HepG2 (cell line): ENCODE measurements around the gene ATG7. TPM values are rescaled to one million over a fixed set of nuclear protein-coding genes. Genes with fewer than 3 reads are reported as not detected.

Experiments
- ELF1 ChIP-seq: sonication (generic); formaldehyde crosslinking; IDR thresholded peaks from 2 replicates; pipeline ENCODE4 v1.4.0; 2020; ENCODE audit warnings: missing genetic modification reagents
- KLF12 ChIP-seq: sonication (generic); formaldehyde crosslinking; IDR thresholded peaks from 2 replicates; pipeline ENCODE4 v1.4.0; 2020; ENCODE audit warnings: missing genetic modification reagents, borderline replicate concordance
- MYC ChIP-seq: sonication (generic); formaldehyde crosslinking; IDR thresholded peaks from 2 replicates; pipeline ENCODE4 v1.9.0; 2021; ENCODE audit warnings: missing genetic modification reagents, borderline replicate concordance
- NR2C2 ChIP-seq: sonication (generic); formaldehyde crosslinking; IDR thresholded peaks from 2 replicates; pipeline ENCODE4 v1.4.0; 2020; ENCODE audit warnings: missing genetic modification reagents, mild to moderate bottlenecking, moderate library complexity, borderline replicate concordance
- REPIN1 ChIP-seq: sonication (generic); formaldehyde crosslinking; IDR thresholded peaks from 2 replicates; pipeline ENCODE4 v1.8.0; 2022; ENCODE audit warnings: missing genetic modification reagents, low read depth, mild to moderate bottlenecking, borderline replicate concordance
- SP4 ChIP-seq: sonication (generic); formaldehyde crosslinking; IDR thresholded peaks from 2 replicates; pipeline ENCODE4 v1.8.1; 2023; ENCODE audit warnings: mild to moderate bottlenecking, missing genetic modification reagents
- YY1 ChIP-seq: IDR thresholded peaks from 2 replicates; pipeline ENCODE4 v1.6.1; 2011; ENCODE audit warnings: low read length, low read depth, moderate library complexity, mild to moderate bottlenecking; ENCODE audit not compliant: insufficient read depth, insufficient replicate concordance
- ZNF761 ChIP-seq: sonication (generic); formaldehyde crosslinking; conservative IDR thresholded peaks from 2 replicates; pipeline ENCODE4 v1.4.0; 2020; ENCODE audit warnings: mild to moderate bottlenecking, missing genetic modification reagents
- polyA plus RNA-seq, 8 experiments: library from polyadenylated mRNA; depleted of rRNA in 3 of 8; stranded (reverse) in 7 of 8; unstranded in 1 of 8; fragments of >200 nt; fragmentation: Illumina TruSeq in 4 of 8; extraction: Trizol in 4 of 8; gene quantifications; 2 replicates each; pipeline versions ENCODE4 v1.2.1 to v1.2.3, GENCODE V29; 2011 to 2016; ENCODE audit warnings: low read depth in 4 of 8, missing spikeins in 1 of 8, mixed read lengths in 1 of 8; ENCODE audit not compliant: insufficient read depth in 1 of 8
- total RNA-seq, 5 experiments: library from RNA; depleted of rRNA; stranded (reverse); fragments of >200 nt; fragmentation: Illumina TruSeq; extraction: Trizol; gene quantifications; 2 replicates each; pipeline ENCODE4 v1.2.3, GENCODE V29; 2016; ENCODE audit warnings: low read depth in 1 of 5
- TF ChIP-seq, protein P1 (sequence below): sonication (generic); formaldehyde crosslinking; IDR thresholded peaks from 2 replicates; pipeline ENCODE4 v1.8.1; 2022; ENCODE audit warnings: low read depth, mild to moderate bottlenecking, missing genetic modification reagents
- TF ChIP-seq, protein P2 (sequence below): sonication (generic); formaldehyde crosslinking; IDR thresholded peaks from 2 replicates; pipeline ENCODE4 v1.4.0; 2020; ENCODE audit warnings: missing genetic modification reagents
- TF ChIP-seq, protein P3 (sequence below): sonication (generic); formaldehyde crosslinking; conservative IDR thresholded peaks from 2 replicates; pipeline ENCODE4 v1.8.1; 2023; ENCODE audit warnings: missing genetic modification reagents
- TF ChIP-seq, protein P4 (sequence below): sonication (generic); formaldehyde crosslinking; IDR thresholded peaks from 2 replicates; pipeline ENCODE4 v1.4.0; 2020; ENCODE audit warnings: low read depth, mild to moderate bottlenecking, missing genetic modification reagents
- TF ChIP-seq, protein P5 (sequence below): sonication (generic); formaldehyde crosslinking; IDR thresholded peaks from 2 replicates; pipeline ENCODE4 v1.4.0; 2020; ENCODE audit warnings: missing genetic modification reagents

ATG7 gene
- total and polyA plus RNA-seq, 2 of the 13 experiments (the other 11 are each of a cell fraction or from before 2014, with no cell fraction given), result 7.8 to 22.1 TPM

DNA sequence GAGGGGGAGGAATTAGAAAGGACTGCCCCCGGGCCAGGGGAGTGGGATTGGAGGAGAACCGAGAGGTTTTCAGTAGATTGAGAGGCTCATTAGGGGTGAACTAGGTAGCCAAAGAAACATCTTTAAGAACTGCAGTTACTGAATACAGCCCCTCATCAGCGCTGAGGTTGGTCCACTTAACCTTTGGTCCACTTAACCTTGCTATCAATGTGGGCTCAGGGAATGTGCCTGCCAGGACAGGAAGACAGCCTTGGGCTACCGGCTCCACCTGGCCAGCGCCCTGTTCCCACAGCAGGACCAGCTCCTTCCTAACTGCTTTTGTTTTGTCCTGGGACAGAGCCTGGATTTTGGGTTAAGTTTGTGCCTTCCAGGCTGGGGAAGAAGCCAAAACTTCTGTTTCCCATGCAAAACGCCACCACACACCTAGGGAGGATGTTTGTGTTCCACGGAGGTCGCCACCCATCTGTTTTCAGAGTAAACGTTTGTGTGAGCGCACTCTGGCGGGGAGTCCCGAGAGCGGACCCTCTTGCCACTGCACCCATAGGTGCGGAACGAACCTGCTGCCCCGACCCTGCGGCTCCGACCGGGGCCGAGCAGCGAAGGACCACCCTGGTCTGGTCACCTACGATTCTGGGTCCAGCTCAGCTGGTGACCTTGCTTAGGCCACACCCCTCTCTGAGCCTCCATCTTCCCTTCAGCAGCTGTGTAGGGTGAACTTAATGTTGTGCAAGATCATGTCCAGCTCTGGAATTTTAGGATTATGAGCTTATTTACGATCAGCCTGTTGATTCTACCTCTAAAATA, 264.1 kb downstream of the ATG7 start (continued):
- TF ChIP-seq YY1 (peak; percentile 76), SP4 (CRISPR knock-in tag) (0 out of 2 replicates have a peak, but pooled peaks have one; percentile 35), MYC (CRISPR knock-in tag) (0 out of 2 replicates have a peak, but pooled peaks have one; percentile 40), REPIN1 (peak; percentile 77), ZNF761 (CRISPR knock-in tag) (0 out of 2 replicates have a peak, but pooled peaks have one; percentile 1), NR2C2 (peak; percentile 89), KLF12 (CRISPR knock-in tag) (peak; percentile 56; the same call in 1 of the 2 replicates), ELF1 (CRISPR knock-in tag) (peak; percentile 48; the same call in 1 of the 2 replicates)
- TF ChIP-seq, protein P1, sequence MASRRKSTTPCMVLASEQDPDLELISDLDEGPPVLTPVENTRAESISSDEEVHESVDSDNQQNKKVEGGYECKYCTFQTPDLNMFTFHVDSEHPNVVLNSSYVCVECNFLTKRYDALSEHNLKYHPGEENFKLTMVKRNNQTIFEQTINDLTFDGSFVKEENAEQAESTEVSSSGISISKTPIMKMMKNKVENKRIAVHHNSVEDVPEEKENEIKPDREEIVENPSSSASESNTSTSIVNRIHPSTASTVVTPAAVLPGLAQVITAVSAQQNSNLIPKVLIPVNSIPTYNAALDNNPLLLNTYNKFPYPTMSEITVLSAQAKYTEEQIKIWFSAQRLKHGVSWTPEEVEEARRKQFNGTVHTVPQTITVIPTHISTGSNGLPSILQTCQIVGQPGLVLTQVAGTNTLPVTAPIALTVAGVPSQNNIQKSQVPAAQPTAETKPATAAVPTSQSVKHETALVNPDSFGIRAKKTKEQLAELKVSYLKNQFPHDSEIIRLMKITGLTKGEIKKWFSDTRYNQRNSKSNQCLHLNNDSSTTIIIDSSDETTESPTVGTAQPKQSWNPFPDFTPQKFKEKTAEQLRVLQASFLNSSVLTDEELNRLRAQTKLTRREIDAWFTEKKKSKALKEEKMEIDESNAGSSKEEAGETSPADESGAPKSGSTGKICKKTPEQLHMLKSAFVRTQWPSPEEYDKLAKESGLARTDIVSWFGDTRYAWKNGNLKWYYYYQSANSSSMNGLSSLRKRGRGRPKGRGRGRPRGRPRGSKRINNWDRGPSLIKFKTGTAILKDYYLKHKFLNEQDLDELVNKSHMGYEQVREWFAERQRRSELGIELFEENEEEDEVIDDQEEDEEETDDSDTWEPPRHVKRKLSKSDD, result 0 out of 2 replicates have a peak, but pooled peaks have one; percentile 64
- TF ChIP-seq, protein P2, sequence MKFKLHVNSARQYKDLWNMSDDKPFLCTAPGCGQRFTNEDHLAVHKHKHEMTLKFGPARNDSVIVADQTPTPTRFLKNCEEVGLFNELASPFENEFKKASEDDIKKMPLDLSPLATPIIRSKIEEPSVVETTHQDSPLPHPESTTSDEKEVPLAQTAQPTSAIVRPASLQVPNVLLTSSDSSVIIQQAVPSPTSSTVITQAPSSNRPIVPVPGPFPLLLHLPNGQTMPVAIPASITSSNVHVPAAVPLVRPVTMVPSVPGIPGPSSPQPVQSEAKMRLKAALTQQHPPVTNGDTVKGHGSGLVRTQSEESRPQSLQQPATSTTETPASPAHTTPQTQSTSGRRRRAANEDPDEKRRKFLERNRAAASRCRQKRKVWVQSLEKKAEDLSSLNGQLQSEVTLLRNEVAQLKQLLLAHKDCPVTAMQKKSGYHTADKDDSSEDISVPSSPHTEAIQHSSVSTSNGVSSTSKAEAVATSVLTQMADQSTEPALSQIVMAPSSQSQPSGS (CRISPR knock-in tag), result peak; percentile 30; the same call in 1 of the 2 replicates
- TF ChIP-seq, protein P3, sequence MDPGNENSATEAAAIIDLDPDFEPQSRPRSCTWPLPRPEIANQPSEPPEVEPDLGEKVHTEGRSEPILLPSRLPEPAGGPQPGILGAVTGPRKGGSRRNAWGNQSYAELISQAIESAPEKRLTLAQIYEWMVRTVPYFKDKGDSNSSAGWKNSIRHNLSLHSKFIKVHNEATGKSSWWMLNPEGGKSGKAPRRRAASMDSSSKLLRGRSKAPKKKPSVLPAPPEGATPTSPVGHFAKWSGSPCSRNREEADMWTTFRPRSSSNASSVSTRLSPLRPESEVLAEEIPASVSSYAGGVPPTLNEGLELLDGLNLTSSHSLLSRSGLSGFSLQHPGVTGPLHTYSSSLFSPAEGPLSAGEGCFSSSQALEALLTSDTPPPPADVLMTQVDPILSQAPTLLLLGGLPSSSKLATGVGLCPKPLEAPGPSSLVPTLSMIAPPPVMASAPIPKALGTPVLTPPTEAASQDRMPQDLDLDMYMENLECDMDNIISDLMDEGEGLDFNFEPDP (CRISPR knock-in tag), result 0 out of 2 replicates have a peak, but pooled peaks have one; percentile 40
- TF ChIP-seq, protein P4, sequence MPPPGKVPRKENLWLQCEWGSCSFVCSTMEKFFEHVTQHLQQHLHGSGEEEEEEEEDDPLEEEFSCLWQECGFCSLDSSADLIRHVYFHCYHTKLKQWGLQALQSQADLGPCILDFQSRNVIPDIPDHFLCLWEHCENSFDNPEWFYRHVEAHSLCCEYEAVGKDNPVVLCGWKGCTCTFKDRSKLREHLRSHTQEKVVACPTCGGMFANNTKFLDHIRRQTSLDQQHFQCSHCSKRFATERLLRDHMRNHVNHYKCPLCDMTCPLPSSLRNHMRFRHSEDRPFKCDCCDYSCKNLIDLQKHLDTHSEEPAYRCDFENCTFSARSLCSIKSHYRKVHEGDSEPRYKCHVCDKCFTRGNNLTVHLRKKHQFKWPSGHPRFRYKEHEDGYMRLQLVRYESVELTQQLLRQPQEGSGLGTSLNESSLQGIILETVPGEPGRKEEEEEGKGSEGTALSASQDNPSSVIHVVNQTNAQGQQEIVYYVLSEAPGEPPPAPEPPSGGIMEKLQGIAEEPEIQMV (CRISPR knock-in tag), result peak; percentile 87; the same call in 1 of the 2 replicates
- TF ChIP-seq, protein P5, sequence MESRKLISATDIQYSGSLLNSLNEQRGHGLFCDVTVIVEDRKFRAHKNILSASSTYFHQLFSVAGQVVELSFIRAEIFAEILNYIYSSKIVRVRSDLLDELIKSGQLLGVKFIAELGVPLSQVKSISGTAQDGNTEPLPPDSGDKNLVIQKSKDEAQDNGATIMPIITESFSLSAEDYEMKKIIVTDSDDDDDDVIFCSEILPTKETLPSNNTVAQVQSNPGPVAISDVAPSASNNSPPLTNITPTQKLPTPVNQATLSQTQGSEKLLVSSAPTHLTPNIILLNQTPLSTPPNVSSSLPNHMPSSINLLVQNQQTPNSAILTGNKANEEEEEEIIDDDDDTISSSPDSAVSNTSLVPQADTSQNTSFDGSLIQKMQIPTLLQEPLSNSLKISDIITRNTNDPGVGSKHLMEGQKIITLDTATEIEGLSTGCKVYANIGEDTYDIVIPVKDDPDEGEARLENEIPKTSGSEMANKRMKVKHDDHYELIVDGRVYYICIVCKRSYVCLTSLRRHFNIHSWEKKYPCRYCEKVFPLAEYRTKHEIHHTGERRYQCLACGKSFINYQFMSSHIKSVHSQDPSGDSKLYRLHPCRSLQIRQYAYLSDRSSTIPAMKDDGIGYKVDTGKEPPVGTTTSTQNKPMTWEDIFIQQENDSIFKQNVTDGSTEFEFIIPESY (CRISPR knock-in tag), result peak; percentile 24; the same call in 1 of the 2 replicates
